Activated CD4-positive, alpha-beta T cell treated with anti-CD3 and anti-CD28 coated beads for 48 hours (primary cell): ENCODE measurements around the gene WDFY4.

Experiments used
- DNase-seq: peaks from one replicate; pipeline ENCODE4 v3.0.0-alpha.2; 2020

Gene WDFY4

GRCh38 chr10:48710647-48711275, 26.1 kb downstream of the WDFY4 start:
- no peak for DNase-seq

- DNase-seq = no peak
These were observed 27.2 kb downstream of the WDFY4 start for GRCh38 chr10:48711830-48712229.

- DNase-seq = no peak
These were observed 29.4 kb downstream of the WDFY4 start for GRCh38 chr10:48714088-48714487.

- no peak for DNase-seq
These were observed 31.7 kb downstream of the WDFY4 start for GRCh38 chr10:48716416-48716815.

- DNase-seq = no peak
These were observed 35.9 kb downstream of the WDFY4 start for GRCh38 chr10:48720611-48721010.

- no peak for DNase-seq
These were observed 37.8 kb downstream of the WDFY4 start for GRCh38 chr10:48722153-48723145.

- DNase-seq = no peak
These were observed 39.5 kb downstream of the WDFY4 start for GRCh38 chr10:48724127-48724526.

- no peak for DNase-seq
These were observed 41.0 kb downstream of the WDFY4 start for GRCh38 chr10:48725708-48726107.

GRCh38 chr10:48727866-48728265, 43.2 kb downstream of the WDFY4 start:
- DNase-seq = no peak

- DNase-seq = no peak
These were observed 44.5 kb downstream of the WDFY4 start for GRCh38 chr10:48729222-48729621.

- no peak for DNase-seq
These were observed 45.3 kb downstream of the WDFY4 start for GRCh38 chr10:48729941-48730457.

GRCh38 chr10:48731141-48731540, 46.5 kb downstream of the WDFY4 start:
- DNase-seq = no peak

- DNase-seq = no peak
These were observed 47.0 kb downstream of the WDFY4 start for GRCh38 chr10:48731654-48732053.

GRCh38 chr10:48733329-48733728, 48.7 kb downstream of the WDFY4 start:
- DNase-seq = no peak

GRCh38 chr10:48735836-48736390, 51.2 kb downstream of the WDFY4 start:
- DNase-seq = no peak

- no peak for DNase-seq
These were observed 51.9 kb downstream of the WDFY4 start for GRCh38 chr10:48736596-48736995.

GRCh38 chr10:48737886-48738285, 53.2 kb downstream of the WDFY4 start:
- DNase-seq = no peak

- DNase-seq = no peak
These were observed 54.5 kb downstream of the WDFY4 start for GRCh38 chr10:48739170-48739569.

- DNase-seq = no peak
These were observed 55.5 kb downstream of the WDFY4 start for GRCh38 chr10:48740015-48740707.

- no peak for DNase-seq
These were observed 56.3 kb downstream of the WDFY4 start for GRCh38 chr10:48740988-48741387.

- no peak for DNase-seq
These were observed 58.5 kb downstream of the WDFY4 start for GRCh38 chr10:48742891-48743860.

- no peak for DNase-seq
These were observed 59.9 kb downstream of the WDFY4 start for GRCh38 chr10:48744587-48744986.
